Lung (tissue), 12 donors: ENCODE data around the gene ABCD3. TPM values are rescaled to one million over a fixed set of nuclear protein-coding genes. Genes with fewer than 3 reads are reported as not detected.

Experiments used
- ATAC-seq: fragments of 200-7000 bp; cut with Tn5 transposase; one replicate; pipeline ENCODE4 v1.9.1; 2020; ENCODE audit warnings: moderate number of reproducible peaks; ENCODE audit not compliant: insufficient read depth, low FRiP score
- DNase-seq, 3 donors: peaks; one replicate each; pipeline ENCODE4 v3.0.0-alpha.2; 2013 to 2017
- H3K27ac ChIP-seq, 2 donors: one replicate each; pipeline ENCODE4 v1.5.1; 2013; ENCODE audit warnings: mild to moderate bottlenecking in 2 of 2, moderate library complexity in 2 of 2, control low read depth in 1 of 2, inconsistent platforms in 1 of 2, low read depth in 1 of 2, low read length in 1 of 2
- H3K27me3 ChIP-seq, 3 donors: one replicate each; pipeline ENCODE4 v1.5.1; 2013; ENCODE audit warnings: low read length in 2 of 3; ENCODE audit not compliant: control insufficient read depth in 3 of 3, insufficient read depth in 3 of 3
- H3K36me3 ChIP-seq, 4 donors: one replicate each; pipeline ENCODE4 v1.5.1; 2013; ENCODE audit warnings: low read length in 4 of 4, mild to moderate bottlenecking in 1 of 4, moderate library complexity in 1 of 4; ENCODE audit not compliant: control insufficient read depth in 4 of 4, insufficient read depth in 4 of 4
- H3K4me1 ChIP-seq, 5 donors: one replicate each; pipeline ENCODE4 v1.5.1; 2013; ENCODE audit warnings: low read length in 5 of 5, mild to moderate bottlenecking in 2 of 5, moderate library complexity in 1 of 5; ENCODE audit not compliant: control insufficient read depth in 5 of 5, insufficient read depth in 5 of 5
- H3K4me3 ChIP-seq: one replicate; pipeline ENCODE4 v1.5.1; 2013; ENCODE audit warnings: mild to moderate bottlenecking, control low read depth, moderate library complexity
- H3K9ac ChIP-seq, 2 donors: one replicate each; pipeline ENCODE4 v1.5.1; 2013; ENCODE audit warnings: low read length in 2 of 2, control low read depth in 1 of 2; ENCODE audit not compliant: insufficient read depth in 1 of 2
- H3K9me3 ChIP-seq, 4 donors: one replicate each; pipeline ENCODE4 v1.5.1; 2013; ENCODE audit warnings: low read length in 3 of 4, mild to moderate bottlenecking in 1 of 4, moderate library complexity in 1 of 4; ENCODE audit not compliant: control insufficient read depth in 4 of 4, insufficient read depth in 3 of 4
- WGBS, 2 donors: extraction: QIAGEN DNeasy Blood & Tissue Kit; methylation state at CpG; one replicate each; pipeline ENCODE4 v1.1.7; 2013; 5-methylcytosine and 5-hydroxymethylcytosine counted together
- polyA plus RNA-seq, 2 donors: library from polyadenylated mRNA; stranded (reverse); fragments of 200-250 nt; gene quantifications; one replicate each; pipeline ENCODE4 v1.2.1, GENCODE V29; 2013
- total RNA-seq, 2 donors: library from RNA; depleted of rRNA in 1 of 2; stranded (reverse); fragments of >200 nt in 1 of 2; gene quantifications; one replicate each; pipeline ENCODE4 v1.2.1, GENCODE V29; 2014 to 2021
- TF ChIP-seq, protein P1 (sequence below): IDR thresholded peaks from 2 replicates; pipeline ENCODE4 v1.5.1; 2012; ENCODE audit warnings: mild to moderate bottlenecking; ENCODE audit errors: control extremely low read depth, extremely low read depth
- donor health status: control.
- donor health status: control.
- donor health status: Bipolar disorder and iron deficiency.
- donor health status: healthy.
- donor health status: DM: yes; HTN: yes; CAD: no.

ABCD3 gene
- total and polyA plus RNA-seq, 4 donors, result 28.5 to 80.7 (median 43.8) TPM

DNA sequence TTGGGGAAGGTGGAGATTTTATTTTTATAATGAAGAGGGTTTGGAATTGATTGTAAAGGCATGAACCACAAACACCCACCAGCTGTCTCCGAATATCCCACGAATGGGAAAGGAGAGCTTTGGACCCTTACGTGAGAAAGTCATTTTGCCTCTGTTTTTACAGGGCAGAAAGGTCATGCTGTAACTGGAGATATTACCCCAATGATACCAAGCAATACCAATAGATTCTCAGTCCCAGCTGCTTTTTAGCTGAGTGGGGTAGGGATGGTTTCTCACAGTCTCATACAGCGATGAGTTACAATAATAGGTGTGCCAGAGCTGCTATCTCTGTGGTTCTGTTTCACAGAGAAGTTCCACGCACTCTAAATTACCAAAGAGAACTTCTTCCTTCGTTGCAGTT, 132.2 kb downstream of the ABCD3 start:
- Histone ChIP-seq H3K9me3 (no peaks in the 10 kb centered on the region), H3K36me3 (no peaks in the 10 kb centered on the region), H3K9ac (no peak overlapping the region), H3K27ac (peak overlapping the region in 1 of 2 donors; percentile 10), H3K27me3 (no peaks in the 10 kb centered on the region), H3K4me1 (peaks cover 0 to 8% (median 5%) of the 10 kb centered on the region in 5 donors), H3K4me3 (no peak overlapping the region)
- WGBS, 2 donors, result 83 to 85% methylated on average over 6 of the region's 6 CpGs
- DNase-seq (no peak), ATAC-seq (no peak)
- TF ChIP-seq, protein P1, sequence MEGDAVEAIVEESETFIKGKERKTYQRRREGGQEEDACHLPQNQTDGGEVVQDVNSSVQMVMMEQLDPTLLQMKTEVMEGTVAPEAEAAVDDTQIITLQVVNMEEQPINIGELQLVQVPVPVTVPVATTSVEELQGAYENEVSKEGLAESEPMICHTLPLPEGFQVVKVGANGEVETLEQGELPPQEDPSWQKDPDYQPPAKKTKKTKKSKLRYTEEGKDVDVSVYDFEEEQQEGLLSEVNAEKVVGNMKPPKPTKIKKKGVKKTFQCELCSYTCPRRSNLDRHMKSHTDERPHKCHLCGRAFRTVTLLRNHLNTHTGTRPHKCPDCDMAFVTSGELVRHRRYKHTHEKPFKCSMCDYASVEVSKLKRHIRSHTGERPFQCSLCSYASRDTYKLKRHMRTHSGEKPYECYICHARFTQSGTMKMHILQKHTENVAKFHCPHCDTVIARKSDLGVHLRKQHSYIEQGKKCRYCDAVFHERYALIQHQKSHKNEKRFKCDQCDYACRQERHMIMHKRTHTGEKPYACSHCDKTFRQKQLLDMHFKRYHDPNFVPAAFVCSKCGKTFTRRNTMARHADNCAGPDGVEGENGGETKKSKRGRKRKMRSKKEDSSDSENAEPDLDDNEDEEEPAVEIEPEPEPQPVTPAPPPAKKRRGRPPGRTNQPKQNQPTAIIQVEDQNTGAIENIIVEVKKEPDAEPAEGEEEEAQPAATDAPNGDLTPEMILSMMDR, result no peak

DNA sequence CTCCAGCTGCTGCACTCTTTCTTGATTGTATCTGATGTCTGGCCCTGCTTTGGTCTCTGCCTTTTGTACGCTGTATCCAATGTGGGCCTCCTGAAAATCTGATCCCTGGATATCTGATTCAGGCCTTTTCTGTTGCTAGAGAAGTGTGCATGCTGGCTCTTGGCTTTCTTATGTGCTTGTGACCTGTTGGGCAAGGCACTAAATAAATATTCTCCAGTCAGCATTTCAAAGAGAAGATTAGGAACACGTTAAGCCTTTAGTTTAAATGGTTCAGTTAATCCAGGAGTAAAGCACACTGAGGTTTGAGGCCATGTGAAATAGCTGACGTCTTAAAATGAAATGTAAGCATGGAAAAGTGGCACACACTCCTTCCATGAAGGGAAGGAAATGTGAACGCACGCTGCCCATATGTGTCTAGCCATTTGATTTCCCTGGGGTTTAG, 132.6 kb downstream of the ABCD3 start:
- peak overlapping the region in 1 of 2 donors; percentile 10 for H3K27ac ChIP-seq
- no peaks in the 10 kb centered on the region for H3K36me3 ChIP-seq
- ATAC-seq (no peak), DNase-seq (peak in 2 of 3 donors; percentile 25 to 57)
- 69 to 79% methylated on average over 5 of the region's 5 CpGs for WGBS, 2 donors
- TF ChIP-seq, protein P1, result no peak
- H3K4me3 ChIP-seq, result no peak overlapping the region
- H3K4me1 ChIP-seq, result peaks cover 0 to 8% (median 5%) of the 10 kb centered on the region in 5 donors
- no peak overlapping the region for H3K9ac ChIP-seq
- H3K27me3 ChIP-seq, result no peaks in the 10 kb centered on the region
- H3K9me3 ChIP-seq, result no peaks in the 10 kb centered on the region

DNA sequence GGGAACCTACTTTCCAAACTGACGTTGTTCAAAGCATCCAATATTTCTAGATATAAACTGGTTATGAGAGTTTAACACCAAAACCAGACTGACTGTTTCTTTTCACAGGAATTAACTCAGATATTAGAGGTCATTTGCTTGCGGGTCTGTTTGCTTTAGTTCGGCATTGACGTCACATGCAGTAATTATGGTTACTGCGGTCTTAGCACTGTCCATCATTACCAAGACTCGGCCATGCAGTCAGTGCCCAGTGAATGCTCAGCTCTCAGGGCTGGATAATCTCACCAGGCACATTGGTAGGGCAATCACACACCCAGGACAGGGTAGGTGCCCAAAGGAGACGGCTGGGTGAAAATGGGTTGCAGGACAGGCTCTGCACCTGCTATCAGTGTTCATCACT, 133.3 kb downstream of the ABCD3 start:
- ATAC-seq, result no peak
- peak overlapping the region in 1 of 2 donors; percentile 46 for H3K27ac ChIP-seq
- H3K9ac ChIP-seq, result no peak overlapping the region
- WGBS, 2 donors, result 93 to 97% methylated on average over 7 of the region's 7 CpGs
- H3K9me3 ChIP-seq, result no peaks in the 10 kb centered on the region
- H3K27me3 ChIP-seq, result no peaks in the 10 kb centered on the region
- H3K4me3 ChIP-seq, result no peak overlapping the region
- no peaks in the 10 kb centered on the region for H3K36me3 ChIP-seq
- TF ChIP-seq, protein P1, result no peak
- peaks cover 0 to 8% (median 5%) of the 10 kb centered on the region in 5 donors for H3K4me1 ChIP-seq
- no peak for DNase-seq

GRCh38 chr1:94552071-94552586, 133.9 kb downstream of the ABCD3 start:
- H3K4me3 ChIP-seq, result no peak overlapping the region
- H3K9ac ChIP-seq, result no peak overlapping the region
- ATAC-seq (no peak), DNase-seq (no peak)
- peaks cover 0 to 8% (median 5%) of the 10 kb centered on the region in 5 donors for H3K4me1 ChIP-seq
- no peaks in the 10 kb centered on the region for H3K27me3 ChIP-seq
- no peaks in the 10 kb centered on the region for H3K36me3 ChIP-seq
- 61 to 78% methylated on average over 8 of the region's 8 CpGs for WGBS, 2 donors
- H3K9me3 ChIP-seq, result no peaks in the 10 kb centered on the region
- TF ChIP-seq, protein P1, result no peak
- no peak overlapping the region for H3K27ac ChIP-seq
